GM12875 (cell line): Measurements from ENCODE around the gene PDC.
"Not testable (repeated sequence)": the region's sequence is repeated elsewhere in the genome, so short reads cannot be mapped to it uniquely, and the experiment has no call there.

Experiments used
- H3K4me3 ChIP-seq: one replicate; pipeline ENCODE4 v1.5.1; 2011; ENCODE audit warnings: low read depth, low read length, control low read depth
- CTCF ChIP-seq: IDR thresholded peaks from 2 replicates; pipeline ENCODE4 v1.5.1; 2011; ENCODE audit warnings: low read depth, mild to moderate bottlenecking, control low read depth, inconsistent platforms, low read length, moderate library complexity, borderline replicate concordance; ENCODE audit not compliant: insufficient read depth

PDC gene

DNA sequence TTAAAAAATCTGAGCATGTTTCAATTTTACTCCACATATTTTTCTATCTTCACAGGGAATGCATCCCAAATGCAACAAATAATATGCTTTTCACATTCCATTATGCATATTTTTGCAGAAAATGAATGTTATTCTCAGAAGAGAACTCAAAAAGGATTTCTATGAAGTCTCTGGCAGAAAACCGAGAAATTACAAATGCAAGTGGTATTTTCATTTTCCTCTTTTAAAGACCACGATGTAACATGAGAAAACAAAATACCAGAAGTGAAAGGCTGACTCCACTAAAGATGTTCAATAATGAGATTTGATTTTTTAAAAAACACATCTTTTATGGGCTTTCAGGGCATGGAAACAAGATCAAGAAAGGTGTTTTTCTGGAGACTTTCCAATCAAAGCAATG, 5.0 kb upstream of the PDC start:
- TF ChIP-seq CTCF, result no peak
- H3K4me3 ChIP-seq, result no peak overlapping the region

GRCh38 chr1:186465491-186465890, 4.6 kb upstream of the PDC start:
- H3K4me3 ChIP-seq, result not testable (repeated sequence)

GRCh38 chr1:186463926-186464325, 3.0 kb upstream of the PDC start:
- TF ChIP-seq CTCF, result no peak
- H3K4me3 ChIP-seq, result no peak overlapping the region

DNA sequence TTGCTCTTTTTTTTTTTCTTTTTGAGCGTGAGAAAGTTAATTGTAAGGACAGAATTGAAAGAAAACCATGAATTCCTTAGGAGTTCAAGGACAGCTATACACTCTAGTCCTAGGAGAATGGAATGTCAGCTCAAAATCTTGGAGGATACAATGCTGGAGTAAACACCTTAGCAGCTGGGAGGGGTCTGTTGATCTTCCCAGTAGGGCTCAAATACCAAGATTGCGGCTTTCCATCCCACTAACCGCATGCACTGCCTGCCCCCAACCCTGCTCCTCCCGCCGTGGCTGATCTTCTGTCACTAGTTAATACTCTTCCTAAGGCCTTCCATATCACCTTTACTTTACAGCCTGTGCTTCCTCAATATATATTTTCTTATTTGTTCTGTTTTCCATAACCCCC, 2.6 kb upstream of the PDC start:
- no peak for TF ChIP-seq CTCF

GRCh38 chr1:186459161-186459560, 1.8 kb downstream of the PDC start:
- H3K4me3 ChIP-seq, result not testable (repeated sequence)

More for the DNA sequence above, 2.6 kb upstream of the PDC start:
- no peak overlapping the region for H3K4me3 ChIP-seq

- TF ChIP-seq CTCF, result no peak
- H3K4me3 ChIP-seq, result no peak overlapping the region
Observed at GRCh38 chr1:186456729-186457255, 4.1 kb downstream of the PDC start.

GRCh38 chr1:186454981-186455380, 5.9 kb downstream of the PDC start:
- no peak overlapping the region for H3K4me3 ChIP-seq
- no peak for TF ChIP-seq CTCF

GRCh38 chr1:186446152-186446551, 14.8 kb downstream of the PDC start:
- H3K4me3 ChIP-seq, result no peak overlapping the region
- TF ChIP-seq CTCF, result no peak
